HUES64 (cell line): ENCODE measurements around the gene UBR4.
"Not testable (repeated sequence)": the region's sequence is repeated elsewhere in the genome, so short reads cannot be mapped to it uniquely, and the experiment has no call there.

ENCODE experiments used
- H3K27ac ChIP-seq: 2 replicates; pipeline ENCODE4 v1.7.0; 2013; ENCODE audit warnings: low read depth, low read length, inconsistent platforms
- H3K27me3 ChIP-seq: 2 replicates; pipeline ENCODE4 v1.6.1; 2013; ENCODE audit warnings: mild to moderate bottlenecking, low read length; ENCODE audit not compliant: insufficient read depth
- H3K36me3 ChIP-seq: 2 replicates; pipeline ENCODE4 v1.6.1; 2013; ENCODE audit warnings: mild to moderate bottlenecking, low read length; ENCODE audit not compliant: insufficient read depth
- H3K4me1 ChIP-seq: 2 replicates; pipeline ENCODE4 v1.6.1; 2013; ENCODE audit warnings: mild to moderate bottlenecking, low read length, moderate library complexity; ENCODE audit not compliant: insufficient read depth
- H3K4me3 ChIP-seq: 2 replicates; pipeline ENCODE4 v1.5.1; 2013; ENCODE audit warnings: mild to moderate bottlenecking, low read length, moderate library complexity
- H3K9ac ChIP-seq: 2 replicates; pipeline ENCODE4 v1.6.1; 2013; ENCODE audit warnings: mild to moderate bottlenecking, low read depth, low read length
- H3K9me3 ChIP-seq: 2 replicates; pipeline ENCODE4 v1.6.1; 2013; ENCODE audit warnings: low read depth, low read length; ENCODE audit not compliant: insufficient read depth
- WGBS: fragments of 150-250, 120-280 bp; methylation state at CpG from one replicate; pipeline ENCODE4 v1.1.7; 2013; ENCODE audit warnings: missing lambda C conversion rate; 5-methylcytosine and 5-hydroxymethylcytosine counted together

UBR4 gene

GRCh38 chr1:19187852-19188251 is 22.2 kb downstream of the UBR4 start:
- Histone ChIP-seq H3K9me3 (no peaks in the 10 kb centered on the region), H3K4me1 (no peaks in the 10 kb centered on the region; the same call in 1 of the 2 replicates), H3K4me3 (no peak overlapping the region), H3K9ac (no peak overlapping the region), H3K27me3 (no peaks in the 10 kb centered on the region), H3K27ac (no peak overlapping the region), H3K36me3 (peaks cover 96% of the 10 kb centered on the region)

GRCh38 chr1:19186001-19186400 is 24.1 kb downstream of the UBR4 start:
- H3K27ac ChIP-seq: no peak overlapping the region
- 98% methylated on average over 2 of the region's 2 CpGs for WGBS

GRCh38 chr1:19182223-19182622 is 27.8 kb downstream of the UBR4 start:
- peaks cover 98% of the 10 kb centered on the region for H3K36me3 ChIP-seq
- no peak overlapping the region for H3K9ac ChIP-seq

More at GRCh38 chr1:19186001-19186400, 24.1 kb downstream of the UBR4 start:
- Histone ChIP-seq H3K4me3 (no peak overlapping the region), H3K4me1 (no peaks in the 10 kb centered on the region; the same call in 1 of the 2 replicates), H3K36me3 (peaks cover 97% of the 10 kb centered on the region), H3K9ac (no peak overlapping the region), H3K9me3 (no peaks in the 10 kb centered on the region), H3K27me3 (no peaks in the 10 kb centered on the region)

GRCh38 chr1:19180265-19180657 is 29.8 kb downstream of the UBR4 start:
- not testable (repeated sequence) for H3K9me3 ChIP-seq, H3K27me3 ChIP-seq, H3K9ac ChIP-seq, H3K4me1 ChIP-seq, H3K4me3 ChIP-seq, H3K27ac ChIP-seq
- WGBS: 98% methylated on average over 7 of the region's 8 CpGs
- H3K36me3 ChIP-seq: peaks cover 98% of the 10 kb centered on the region

More at GRCh38 chr1:19182223-19182622, 27.8 kb downstream of the UBR4 start:
- H3K4me3 ChIP-seq: no peak overlapping the region
- H3K4me1 ChIP-seq: no peaks in the 10 kb centered on the region
- H3K27me3 ChIP-seq: no peaks in the 10 kb centered on the region
- H3K27ac ChIP-seq: no peak overlapping the region
- 95% methylated on average over 5 of the region's 5 CpGs for WGBS
- no peaks in the 10 kb centered on the region for H3K9me3 ChIP-seq

- Histone ChIP-seq H3K9ac (no peak overlapping the region), H3K4me1 (no peaks in the 10 kb centered on the region), H3K36me3 (peaks cover 98% of the 10 kb centered on the region), H3K27me3 (no peaks in the 10 kb centered on the region), H3K4me3 (no peak overlapping the region), H3K9me3 (no peaks in the 10 kb centered on the region), H3K27ac (no peak overlapping the region)
- 91% methylated on average over 8 of the region's 8 CpGs for WGBS
Observed at GRCh38 chr1:19179597-19180264, 30.3 kb downstream of the UBR4 start.

GRCh38 chr1:19178734-19179398 is 31.2 kb downstream of the UBR4 start:
- H3K36me3 ChIP-seq: peaks cover 98% of the 10 kb centered on the region
- no peak overlapping the region for H3K9ac ChIP-seq
- no peaks in the 10 kb centered on the region for H3K9me3 ChIP-seq
- no peaks in the 10 kb centered on the region for H3K4me1 ChIP-seq
- 94% methylated on average over 5 of the region's 5 CpGs for WGBS
- no peak overlapping the region for H3K27ac ChIP-seq
- no peak overlapping the region for H3K4me3 ChIP-seq
- no peaks in the 10 kb centered on the region for H3K27me3 ChIP-seq

GRCh38 chr1:19177811-19178210 is 32.3 kb downstream of the UBR4 start:
- Histone ChIP-seq H3K4me3 (no peak overlapping the region), H3K4me1 (no peaks in the 10 kb centered on the region), H3K27ac (no peak overlapping the region), H3K36me3 (peaks cover 99% of the 10 kb centered on the region), H3K9ac (no peak overlapping the region), H3K9me3 (no peaks in the 10 kb centered on the region), H3K27me3 (no peaks in the 10 kb centered on the region)
- WGBS: 94% methylated on average over 2 of the region's 2 CpGs

GRCh38 chr1:19169642-19170041 is 40.4 kb downstream of the UBR4 start:
- Histone ChIP-seq H3K9ac (no peak overlapping the region), H3K27me3 (no peaks in the 10 kb centered on the region), H3K4me3 (no peak overlapping the region), H3K9me3 (no peaks in the 10 kb centered on the region), H3K36me3 (peaks cover 98% of the 10 kb centered on the region), H3K27ac (no peak overlapping the region), H3K4me1 (no peaks in the 10 kb centered on the region)
- 91% methylated on average over 2 of the region's 2 CpGs for WGBS

GRCh38 chr1:19167140-19167539 is 42.9 kb downstream of the UBR4 start:
- Histone ChIP-seq H3K9me3 (no peaks in the 10 kb centered on the region), H3K27me3 (no peaks in the 10 kb centered on the region), H3K27ac (no peak overlapping the region), H3K4me3 (no peak overlapping the region), H3K4me1 (no peaks in the 10 kb centered on the region), H3K36me3 (peaks cover 99% of the 10 kb centered on the region), H3K9ac (no peak overlapping the region)
- 93% methylated on average over 6 of the region's 6 CpGs for WGBS

- Histone ChIP-seq H3K9ac (no peak overlapping the region), H3K27ac (no peak overlapping the region), H3K4me3 (no peak overlapping the region), H3K9me3 (no peaks in the 10 kb centered on the region), H3K36me3 (peaks cover 99% of the 10 kb centered on the region), H3K27me3 (no peaks in the 10 kb centered on the region), H3K4me1 (no peaks in the 10 kb centered on the region)
- 93% methylated on average over 3 of the region's 3 CpGs for WGBS
Observed at GRCh38 chr1:19166066-19166465, 44.0 kb downstream of the UBR4 start.

GRCh38 chr1:19165501-19165900 is 44.6 kb downstream of the UBR4 start:
- 89% methylated on average over 3 of the region's 3 CpGs for WGBS
- Histone ChIP-seq H3K4me1 (no peaks in the 10 kb centered on the region), H3K27me3 (no peaks in the 10 kb centered on the region), H3K9ac (no peak overlapping the region), H3K9me3 (no peaks in the 10 kb centered on the region), H3K4me3 (no peak overlapping the region), H3K36me3 (peaks cover 99% of the 10 kb centered on the region), H3K27ac (no peak overlapping the region)
